Inferior parietal cortex (tissue), 1 donor: ENCODE results near the gene AIG1.
"Not testable (repeated sequence)": the region's sequence is repeated elsewhere in the genome, so short reads cannot be mapped to it uniquely, and the experiment has no call there.

Experiments used
- DNase-seq: peaks from one replicate; pipeline ENCODE4 v3.0.0-alpha.2; 2016; ENCODE audit errors: extremely low spot score

Gene AIG1

GRCh38 chr6:143058987-143059386, 1.7 kb upstream of the AIG1 start:
- DNase-seq: peak; percentile 15

- DNase-seq: peak; percentile 73
Observed at GRCh38 chr6:143059663-143060353, 881 bp upstream of the AIG1 start.

GRCh38 chr6:143060354-143060805, 309 bp upstream of the AIG1 start:
- peak; percentile 70 for DNase-seq

- peak; percentile 42 for DNase-seq
Observed at GRCh38 chr6:143061597-143062385, 1.1 kb downstream of the AIG1 start.

GRCh38 chr6:143062551-143062950, 1.9 kb downstream of the AIG1 start:
- peak; percentile 40 for DNase-seq

DNA sequence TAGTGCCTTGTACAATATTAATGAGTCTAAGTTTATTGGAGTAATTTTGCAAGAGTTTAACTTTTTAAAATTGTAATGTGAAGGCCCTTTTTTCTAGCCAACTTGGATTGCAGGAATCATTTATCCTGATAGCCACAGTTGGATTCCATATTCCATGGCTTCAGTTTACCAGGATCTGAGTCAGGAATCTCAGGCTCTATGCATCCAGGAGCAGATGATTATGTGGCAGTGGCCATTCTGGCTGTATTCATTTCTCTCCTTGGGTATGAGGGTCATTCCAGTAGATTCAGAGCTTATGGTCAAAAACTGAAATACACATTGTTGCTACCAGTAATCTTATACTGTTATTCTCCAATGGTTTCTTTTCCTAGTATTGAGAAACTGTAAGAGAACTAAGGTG, 2.9 kb downstream of the AIG1 start:
- no peak for DNase-seq

DNA sequence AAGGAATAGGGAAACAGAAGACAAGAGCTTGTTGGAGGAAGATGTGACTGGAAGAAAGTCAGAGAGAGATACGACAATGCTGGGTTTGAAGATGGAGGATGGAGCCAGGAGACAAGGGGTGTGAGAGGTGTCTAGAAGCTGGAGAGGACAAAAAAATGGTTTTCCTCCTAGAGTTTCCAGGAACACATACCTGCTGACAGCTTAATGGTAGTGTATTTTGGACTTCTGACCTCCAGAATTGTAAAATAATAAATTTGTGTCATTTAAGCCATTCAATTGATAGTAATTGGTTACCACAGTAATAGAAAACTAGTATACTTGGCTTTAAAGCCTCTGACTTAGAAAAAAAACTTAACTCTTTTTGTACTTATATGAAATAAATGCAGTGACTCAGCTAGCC, 3.6 kb downstream of the AIG1 start:
- DNase-seq: no peak

DNA sequence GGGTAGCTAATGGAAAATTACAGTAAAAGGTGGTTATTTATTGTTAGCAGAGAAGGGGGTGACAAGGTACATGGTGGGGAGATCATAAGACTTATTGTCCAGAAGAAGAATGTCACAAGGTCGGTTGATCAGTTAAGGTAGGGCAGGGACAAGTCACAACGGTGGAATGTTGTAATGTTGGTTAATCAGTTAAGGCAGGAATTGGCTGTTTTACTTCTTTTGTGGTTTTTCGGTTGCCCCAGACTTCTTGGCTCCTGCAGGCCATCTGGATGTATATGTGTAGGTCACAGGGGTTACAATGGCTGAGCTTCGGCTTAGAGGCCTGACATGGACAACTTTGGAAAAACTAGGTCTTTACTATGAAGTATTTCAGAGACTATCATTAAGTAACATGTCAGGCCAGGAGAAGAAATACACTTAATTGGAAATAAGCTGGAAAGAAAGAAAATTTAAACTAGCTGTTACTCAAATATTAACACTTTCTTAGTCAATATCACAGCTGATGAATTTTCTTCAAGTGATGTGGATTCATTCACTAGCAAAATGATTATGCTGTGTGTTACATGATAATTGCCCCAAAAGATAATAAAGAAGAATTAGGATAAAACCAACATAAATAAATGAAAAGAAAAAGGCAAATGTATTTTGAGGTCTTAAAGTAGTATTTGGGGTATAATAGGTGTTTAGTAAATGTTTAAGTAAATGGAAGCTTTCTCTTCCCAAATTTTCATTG, 4.4 kb downstream of the AIG1 start:
- peak; percentile 22 for DNase-seq

- DNase-seq: no peak
Observed at GRCh38 chr6:143068001-143068400, 7.3 kb downstream of the AIG1 start.

- DNase-seq: no peak
Observed at GRCh38 chr6:143074101-143074500, 13.4 kb downstream of the AIG1 start.

DNA sequence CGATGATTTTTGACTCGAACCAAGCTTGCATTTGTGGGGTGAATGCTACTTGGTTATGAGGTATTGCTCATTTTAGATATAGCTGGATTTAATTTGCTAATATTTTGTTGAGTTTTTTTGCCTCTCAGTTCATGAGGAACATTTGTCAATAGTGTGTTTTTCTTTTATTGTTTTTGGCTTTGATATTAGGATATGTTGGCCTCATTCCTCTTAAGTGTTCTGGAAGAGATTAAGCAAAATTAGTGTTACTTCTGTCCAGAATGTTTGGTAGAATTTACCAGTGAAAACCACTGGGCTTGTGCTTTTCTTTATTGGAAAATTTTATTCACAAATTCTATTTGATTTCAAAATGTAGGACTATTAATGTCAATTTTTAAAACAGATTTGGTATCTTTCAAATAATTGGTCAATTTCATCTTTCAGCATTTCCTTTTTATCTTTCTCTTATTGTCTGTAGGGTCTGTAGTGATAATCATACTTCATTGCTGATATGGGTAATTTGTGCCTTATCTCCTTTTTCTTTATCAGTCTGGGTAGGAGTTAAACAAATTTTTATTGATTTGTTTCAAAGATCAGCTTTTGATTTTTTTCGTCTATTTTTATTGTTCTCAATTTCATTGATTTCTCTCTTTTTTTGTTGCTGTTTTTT, 14.1 kb downstream of the AIG1 start:
- DNase-seq: no peak

DNA sequence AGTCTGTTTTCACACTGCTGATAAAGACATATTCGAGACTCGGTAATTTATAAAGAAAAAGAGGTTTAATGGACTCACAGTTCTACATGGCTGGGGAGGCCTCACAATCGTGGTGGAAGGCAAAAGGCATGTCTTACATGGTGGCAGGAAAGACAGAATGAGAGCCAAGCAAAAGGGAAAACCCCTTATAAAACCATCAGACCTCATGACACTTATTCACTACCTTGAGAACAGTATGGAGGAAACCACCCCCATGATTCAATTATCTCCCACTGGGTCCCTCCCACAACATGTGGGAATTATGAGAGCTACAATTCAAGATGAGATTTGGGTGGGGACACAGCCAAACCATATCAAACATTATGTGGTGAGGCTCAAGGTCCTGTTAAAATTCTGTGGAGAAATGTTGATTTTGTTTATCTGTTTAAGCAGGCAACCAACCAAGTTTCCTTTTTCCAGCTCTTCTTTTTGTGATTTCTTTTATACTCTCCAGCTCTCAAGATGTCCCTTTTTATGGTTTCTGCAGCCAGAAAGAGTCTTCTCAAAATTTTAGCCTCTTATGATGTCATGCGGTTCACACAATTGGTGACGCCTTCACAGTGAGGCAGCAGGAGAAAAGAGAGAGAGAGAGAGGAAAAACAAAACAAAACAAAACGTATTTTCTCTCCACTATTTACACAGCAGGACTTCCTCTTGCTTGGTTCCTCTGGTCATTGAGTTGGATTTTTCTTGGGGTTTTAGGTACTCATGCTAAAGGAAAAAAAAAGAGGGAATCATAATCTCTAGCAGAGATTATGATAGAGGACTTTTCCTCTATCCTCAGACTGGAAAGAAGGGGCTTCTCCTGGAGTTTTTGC, 18.0 kb downstream of the AIG1 start:
- DNase-seq: no peak

DNA sequence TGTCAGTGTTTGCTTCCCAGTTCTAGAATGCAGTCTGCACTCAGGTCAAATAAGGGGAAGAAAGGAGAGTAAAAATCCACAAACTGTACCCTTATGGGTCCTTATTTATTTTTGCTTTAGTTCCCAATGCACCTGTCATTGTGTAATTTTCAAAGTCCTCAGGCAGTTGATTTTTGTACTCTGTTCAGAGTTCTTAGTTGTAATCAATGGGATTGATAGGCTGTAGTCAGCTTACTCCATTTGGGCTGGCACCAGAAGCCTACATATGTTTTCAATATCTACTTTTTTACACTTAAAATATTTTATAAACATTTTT, 18.6 kb downstream of the AIG1 start:
- DNase-seq: no peak

GRCh38 chr6:143082274-143082673, 21.6 kb downstream of the AIG1 start:
- DNase-seq: not testable (repeated sequence)

DNA sequence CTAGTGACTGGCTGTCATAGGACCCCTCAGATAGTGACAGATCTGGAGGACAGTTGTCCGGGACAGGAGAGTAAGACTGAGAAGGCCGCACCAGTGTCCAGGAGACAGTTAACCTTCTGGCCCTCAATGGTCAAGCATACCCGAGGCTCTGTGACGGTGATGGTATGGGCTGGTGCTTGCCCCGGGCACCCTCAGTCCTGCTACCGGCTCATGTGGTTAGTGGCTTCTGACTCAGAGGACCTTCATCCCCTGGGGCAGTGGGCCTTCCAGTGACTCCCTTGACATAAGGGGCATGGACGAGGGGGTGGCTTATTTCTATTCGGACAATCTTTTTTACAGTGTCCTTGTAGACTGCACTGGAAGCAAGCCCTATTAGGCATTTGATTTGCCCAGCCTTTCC, 23.3 kb downstream of the AIG1 start:
- not testable (repeated sequence) for DNase-seq

GRCh38 chr6:143087335-143087734, 26.6 kb downstream of the AIG1 start:
- not testable (repeated sequence) for DNase-seq

DNA sequence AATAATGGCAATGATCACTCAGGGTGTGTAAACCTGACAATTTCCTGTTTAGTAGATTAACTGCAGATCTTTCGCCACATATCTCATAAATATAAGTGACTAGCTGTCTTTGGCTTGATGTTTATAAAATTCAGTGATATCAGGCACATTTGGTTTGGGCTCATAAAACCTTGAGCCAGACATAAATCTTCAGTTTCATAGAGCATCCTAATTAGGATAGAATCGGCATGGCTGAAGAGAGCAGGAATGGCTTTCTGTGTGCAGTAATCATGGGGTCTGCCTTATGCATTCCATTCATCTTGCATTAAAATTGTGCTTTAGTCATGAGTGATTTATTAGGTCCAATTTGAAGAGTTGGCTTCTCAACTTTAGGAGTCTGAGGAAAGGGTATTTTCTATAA, 27.2 kb downstream of the AIG1 start:
- no peak for DNase-seq

DNA sequence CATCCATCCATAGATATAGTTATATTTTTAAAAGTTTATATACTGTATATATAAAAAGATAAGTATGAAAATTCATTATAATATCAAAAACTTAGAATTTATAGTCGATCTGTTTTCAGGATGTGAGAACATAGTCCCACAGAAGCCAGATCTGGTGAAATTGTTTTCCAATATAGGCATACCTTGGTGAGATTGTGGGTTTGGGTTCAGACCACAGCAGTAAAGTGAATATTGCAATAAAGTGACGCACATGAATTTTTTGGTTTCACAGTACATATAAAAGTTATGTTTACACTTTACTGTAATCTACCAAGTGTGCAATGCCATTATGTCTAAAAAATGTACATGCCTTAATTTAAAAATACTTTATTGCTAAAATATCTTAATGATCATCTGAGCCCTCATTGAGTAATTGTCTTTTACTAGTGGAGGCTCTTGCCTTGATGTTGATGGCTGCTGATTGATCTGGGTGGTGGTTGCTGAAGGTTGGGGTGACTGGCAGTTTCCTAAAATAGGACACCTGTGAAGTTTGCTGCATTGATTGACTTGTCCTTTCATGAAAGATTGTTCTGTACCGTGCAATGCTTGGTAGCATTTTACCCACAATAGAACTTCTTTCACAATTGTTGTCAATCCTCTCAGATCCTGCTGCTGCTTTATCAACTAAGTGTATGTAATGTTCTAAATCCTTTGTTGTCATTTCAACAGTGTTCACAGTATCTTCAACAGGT, 29.8 kb downstream of the AIG1 start:
- no peak for DNase-seq

DNA sequence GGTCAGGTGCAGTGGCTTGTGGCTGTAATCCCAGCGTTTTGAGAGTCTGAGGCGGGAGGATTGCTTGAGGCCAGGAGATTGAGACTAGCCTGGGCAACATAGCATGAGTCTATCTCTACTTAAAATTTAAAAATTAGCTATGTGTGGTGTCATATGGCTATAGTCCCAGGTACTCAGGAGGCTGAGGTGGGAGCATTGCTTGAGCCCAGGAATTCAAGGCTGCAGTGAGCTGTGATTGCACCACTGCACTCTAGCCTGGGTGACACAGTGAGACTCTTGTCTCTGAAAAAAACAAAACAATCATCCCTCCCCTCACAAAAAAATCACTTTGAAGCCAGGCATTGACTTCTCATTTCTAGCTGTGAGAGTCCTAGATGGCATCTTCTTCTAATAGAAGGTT, 32.1 kb downstream of the AIG1 start:
- DNase-seq: no peak

GRCh38 chr6:143093290-143093689, 32.6 kb downstream of the AIG1 start:
- no peak for DNase-seq

DNA sequence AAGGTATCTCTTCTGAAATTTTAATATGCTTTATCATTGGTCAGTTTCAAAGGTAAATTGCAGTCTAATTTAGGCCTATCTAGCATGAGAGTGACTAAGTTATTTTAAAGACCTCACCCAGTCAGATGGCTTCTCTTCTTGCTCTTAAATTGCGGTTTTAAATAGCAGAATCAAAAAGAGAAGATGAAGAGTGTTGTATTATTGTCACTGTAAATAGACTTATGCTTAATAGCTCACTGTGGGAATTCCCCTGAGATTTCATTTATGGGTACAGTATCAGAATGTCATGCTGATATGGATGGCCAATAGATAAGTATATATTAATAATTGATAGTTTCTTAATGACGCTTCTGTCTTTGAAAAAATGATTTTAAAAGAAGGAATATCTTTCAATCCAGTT, 35.7 kb downstream of the AIG1 start:
- no peak for DNase-seq
